Endothelial cell of umbilical vein (primary cell): ENCODE results near the gene EPB41L1. TPM values are rescaled to one million over a fixed set of nuclear protein-coding genes. Genes with fewer than 3 reads are reported as not detected.

Experiments used
- BruUV-seq: library from RNA; stranded (reverse); fragments of 400-500 nt; replicated peaks from 2 replicates; lab custom pipeline; 2021; lab: Mats Ljungman, UMichigan
- CTCF ChIA-PET: fragments of 300-600, 350-600 bp; sonication (Branson Sonifier 250); formaldehyde crosslinking; loops from one replicate; lab custom pipeline; 2021; ENCODE audit warnings: antibody characterized with exemption, inconsistent platforms; lab: Charles Lee
- POLR2A ChIA-PET: fragments of 300-600, 350-600 bp; sonication (Branson Sonifier 250); formaldehyde crosslinking; loops from one replicate; lab custom pipeline; 2021; ENCODE audit warnings: antibody characterized with exemption, inconsistent platforms; lab: Charles Lee
- DNase-seq: peaks from one replicate; pipeline ENCODE4 v3.0.0-alpha.2; 2011; ENCODE audit warnings: low read depth, low spot score
- FAIRE-seq: peaks from 2 replicates; lab custom pipeline; 2011; peaks lifted over from hg19 to GRCh38; lab: Jason Lieb, UNC
- H2AFZ ChIP-seq: 2 replicates; pipeline ENCODE4 v1.6.0; 2012; ENCODE audit warnings: low read depth, low read length, control low read depth, inconsistent platforms
- H3K27ac ChIP-seq: 2 replicates; pipeline ENCODE4 v1.5.1; 2011; ENCODE audit warnings: low read depth, mild to moderate bottlenecking, control low read depth, low read length, moderate library complexity; ENCODE audit not compliant: insufficient read depth
- H3K27me3 ChIP-seq, 2 experiments: 2 replicates each; pipeline versions ENCODE4 v1.6.0 to v1.6.1; 2011; ENCODE audit warnings: low read length in 2 of 2, mixed read lengths in 1 of 2; ENCODE audit not compliant: control insufficient read depth in 2 of 2, insufficient read depth in 2 of 2
- H3K36me3 ChIP-seq, 2 experiments: 2 replicates in 1 of 2; 3 replicates in 1 of 2; pipeline ENCODE4 v1.5.1; 2011; ENCODE audit warnings: low read length in 2 of 2, mild to moderate bottlenecking in 1 of 2, moderate library complexity in 1 of 2; ENCODE audit not compliant: control insufficient read depth in 2 of 2, insufficient read depth in 2 of 2; ENCODE audit errors: extremely low read depth in 1 of 2
- H3K4me1 ChIP-seq: 3 replicates; pipeline ENCODE4 v1.5.1; 2011; ENCODE audit warnings: mild to moderate bottlenecking, low read length; ENCODE audit not compliant: control insufficient read depth, insufficient read depth; ENCODE audit errors: extremely low read depth
- H3K4me2 ChIP-seq: 2 replicates; pipeline ENCODE4 v1.6.1; 2011; ENCODE audit warnings: low read length, control low read depth, mixed read lengths; ENCODE audit not compliant: insufficient read depth
- H3K4me3 ChIP-seq, 3 experiments: fragments of 200-600 bp in 1 of 3; sonication (generic), shearing (Covaris generic) in 1 of 3; replicated peaks in 1 of 3; 2 replicates each; pipeline ENCODE4 v1.5.1; 2011 to 2016; ENCODE audit warnings: control low read depth in 3 of 3, low read length in 3 of 3, mild to moderate bottlenecking in 2 of 3, inconsistent platforms in 1 of 3, low read depth in 1 of 3, moderate library complexity in 1 of 3; ENCODE audit not compliant: insufficient read depth in 1 of 3
- H3K79me2 ChIP-seq: 2 replicates; pipeline ENCODE4 v1.6.0; 2012; ENCODE audit warnings: low read length, inconsistent platforms; ENCODE audit not compliant: control insufficient read depth, insufficient read depth
- H3K9ac ChIP-seq: replicated peaks from 2 replicates; pipeline ENCODE3; 2011; ENCODE audit warnings: low read length, control low read depth; ENCODE audit not compliant: insufficient read depth; ENCODE audit errors: extremely low read depth
- H3K9me1 ChIP-seq: replicated peaks from 3 replicates; pipeline ENCODE4 v1.6.0; 2011; ENCODE audit warnings: mild to moderate bottlenecking, low read length; ENCODE audit not compliant: control insufficient read depth, insufficient read depth; ENCODE audit errors: extremely low read depth
- H3K9me3 ChIP-seq: replicated peaks from 2 replicates; pipeline ENCODE4 v1.5.1; 2012; ENCODE audit warnings: low read length, inconsistent platforms; ENCODE audit not compliant: control insufficient read depth, insufficient read depth
- H4K20me1 ChIP-seq: replicated peaks from 2 replicates; pipeline ENCODE3; 2011; ENCODE audit warnings: mild to moderate bottlenecking, low read length; ENCODE audit not compliant: control insufficient read depth, insufficient read depth; ENCODE audit errors: extremely low read depth
- EZH2 ChIP-seq: IDR thresholded peaks from 2 replicates; pipeline ENCODE4 v1.6.1; 2012; ENCODE audit warnings: borderline replicate concordance, low read depth, mild to moderate bottlenecking, moderate library complexity, low read length, inconsistent platforms; ENCODE audit not compliant: severe bottlenecking
- FOS ChIP-seq: IDR thresholded peaks from 2 replicates; pipeline ENCODE4 v1.6.1; 2011; ENCODE audit warnings: mild to moderate bottlenecking, low read length, moderate library complexity, borderline replicate concordance; ENCODE audit not compliant: insufficient read depth
- GATA2 ChIP-seq: IDR thresholded peaks from 2 replicates; pipeline ENCODE4 v1.7.0; 2011; ENCODE audit warnings: low read depth, mild to moderate bottlenecking, moderate library complexity, mixed read lengths, low read length; ENCODE audit not compliant: insufficient read length, insufficient read depth
- JUN ChIP-seq: IDR thresholded peaks from 2 replicates; pipeline ENCODE4 v1.6.1; 2011; ENCODE audit warnings: borderline replicate concordance, low read depth; ENCODE audit not compliant: insufficient read length, insufficient read depth
- MYC ChIP-seq: IDR thresholded peaks from one replicate; pipeline ENCODE4 v1.6.1; 2011; ENCODE audit warnings: mild to moderate bottlenecking, low read depth, low read length
- POLR2A ChIP-seq: IDR thresholded peaks from 2 replicates; pipeline ENCODE4 v1.6.1; 2012; ENCODE audit warnings: low read depth, mild to moderate bottlenecking, control low read depth, low read length
- POLR2AphosphoS5 ChIP-seq: IDR thresholded peaks from 2 replicates; pipeline ENCODE4 v1.6.1; 2012; ENCODE audit warnings: low read depth, mild to moderate bottlenecking, control low read depth, low read length, moderate library complexity; ENCODE audit not compliant: insufficient read depth
- dilution Hi-C: fragments of 300-500 bp; cut with MboI; formaldehyde crosslinking; loops from one replicate; pipeline ENCODE4 v1.15.0; 2019; ENCODE audit warnings: low sequenced_read_pairs; ENCODE audit not compliant: extremely low pct_ligation_motif_present
- intact Hi-C: fragments of 100-400 bp; cut with micrococcal nuclease; formaldehyde crosslinking; loops from one replicate; pipeline ENCODE4 v1.10.0; 2022
- polyA plus RNA-seq, 4 experiments: library from polyadenylated mRNA; depleted of rRNA in 3 of 4; stranded (reverse) in 3 of 4; unstranded in 1 of 4; fragments of >200 nt; gene quantifications; 2 replicates each; pipeline versions ENCODE4 v1.2.1 to v1.2.3, GENCODE V29; 2011 to 2012; ENCODE audit warnings: missing spikeins in 1 of 4
- total RNA-seq: library from RNA; stranded (reverse); gene quantifications from 2 replicates; pipeline ENCODE4 v1.2.3, GENCODE V29; 2021
- TF ChIP-seq, protein P1 (sequence below), 2 donors: IDR thresholded peaks; 1 replicate in 1 of 2; 2 replicates in 1 of 2; pipeline ENCODE4 v1.5.1; 2011; ENCODE audit warnings: low read length in 2 of 2, mild to moderate bottlenecking in 2 of 2, moderate library complexity in 2 of 2, control low read depth in 1 of 2, inconsistent platforms in 1 of 2, low read depth in 1 of 2; ENCODE audit not compliant: insufficient read depth in 1 of 2; ENCODE audit errors: extremely low read depth in 1 of 2
- TF ChIP-seq, protein P2 (sequence below): IDR thresholded peaks from 2 replicates; pipeline ENCODE4 v1.6.1; 2011; ENCODE audit not compliant: insufficient read depth, insufficient read length

The EPB41L1 gene
- total and polyA plus RNA-seq, 2 donors (not counting 3 experiments of a cell fraction or from before 2014, with no cell fraction given), result 6.1 to 12.2 TPM

DNA sequence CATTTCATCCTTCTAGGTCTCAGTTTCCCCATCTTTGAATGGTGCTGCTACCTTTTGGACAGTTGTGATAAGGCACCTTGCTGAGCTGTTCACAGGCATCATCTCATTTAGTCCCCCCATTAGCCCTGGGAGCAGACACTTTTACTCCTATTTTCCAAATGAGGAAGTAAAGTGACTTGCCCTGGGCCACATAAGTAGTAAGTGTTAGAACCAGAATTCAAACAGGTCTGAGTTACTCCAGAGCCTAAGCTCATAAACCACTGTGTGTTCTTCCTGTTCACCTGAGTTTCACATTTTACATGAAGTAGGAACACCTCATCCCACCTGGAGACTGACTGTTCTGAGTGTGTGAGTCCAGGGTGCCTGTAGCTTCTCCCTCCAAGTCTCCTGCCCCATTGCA lies 43.5 kb upstream of the EPB41L1 start:
- H3K27me3 ChIP-seq, result no peaks in the 10 kb centered on the region
- H3K9ac ChIP-seq, result no peak overlapping the region
- TF ChIP-seq JUN (no peak), EZH2 (no peak), POLR2A (no peak), FOS (no peak), MYC (no peak), GATA2 (no peak), POLR2AphosphoS5 (no peak)
- TF ChIP-seq, protein P1, sequence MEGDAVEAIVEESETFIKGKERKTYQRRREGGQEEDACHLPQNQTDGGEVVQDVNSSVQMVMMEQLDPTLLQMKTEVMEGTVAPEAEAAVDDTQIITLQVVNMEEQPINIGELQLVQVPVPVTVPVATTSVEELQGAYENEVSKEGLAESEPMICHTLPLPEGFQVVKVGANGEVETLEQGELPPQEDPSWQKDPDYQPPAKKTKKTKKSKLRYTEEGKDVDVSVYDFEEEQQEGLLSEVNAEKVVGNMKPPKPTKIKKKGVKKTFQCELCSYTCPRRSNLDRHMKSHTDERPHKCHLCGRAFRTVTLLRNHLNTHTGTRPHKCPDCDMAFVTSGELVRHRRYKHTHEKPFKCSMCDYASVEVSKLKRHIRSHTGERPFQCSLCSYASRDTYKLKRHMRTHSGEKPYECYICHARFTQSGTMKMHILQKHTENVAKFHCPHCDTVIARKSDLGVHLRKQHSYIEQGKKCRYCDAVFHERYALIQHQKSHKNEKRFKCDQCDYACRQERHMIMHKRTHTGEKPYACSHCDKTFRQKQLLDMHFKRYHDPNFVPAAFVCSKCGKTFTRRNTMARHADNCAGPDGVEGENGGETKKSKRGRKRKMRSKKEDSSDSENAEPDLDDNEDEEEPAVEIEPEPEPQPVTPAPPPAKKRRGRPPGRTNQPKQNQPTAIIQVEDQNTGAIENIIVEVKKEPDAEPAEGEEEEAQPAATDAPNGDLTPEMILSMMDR (IDR thresholded peaks at IDR 0.05; ENCODE audit: extremely low read depth in 1 of 2, insufficient read depth in 1 of 2, low read depth in 1 of 2, low read length in 2 of 2), result no peak
- TF ChIP-seq, protein P2, sequence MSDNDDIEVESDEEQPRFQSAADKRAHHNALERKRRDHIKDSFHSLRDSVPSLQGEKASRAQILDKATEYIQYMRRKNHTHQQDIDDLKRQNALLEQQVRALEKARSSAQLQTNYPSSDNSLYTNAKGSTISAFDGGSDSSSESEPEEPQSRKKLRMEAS, result no peak
- H3K9me3 ChIP-seq, result no peaks in the 10 kb centered on the region
- FAIRE-seq (no peak), DNase-seq (no peak)
- H3K36me3 ChIP-seq, result no peaks in the 10 kb centered on the region
- no peaks in the 10 kb centered on the region for H3K9me1 ChIP-seq
- ChIA-PET POLR2A (no interaction called here), CTCF (interaction anchor here (0.8 to 3.3 kb wide), 3 partner anchors 27 to 118 kb away, joined by 4 to 13 read pairs (median 8); no protein-coding TSS in a partner anchor)
- no peaks in the 10 kb centered on the region for H3K4me1 ChIP-seq
- no peak overlapping the region for H2AFZ ChIP-seq
- no TSS peak for BruUV-seq
- no peak overlapping the region for H3K4me3 ChIP-seq
- H3K27ac ChIP-seq, result no peak overlapping the region
- H3K4me2 ChIP-seq, result no peak overlapping the region
- H3K79me2 ChIP-seq, result no peaks in the 10 kb centered on the region
- dilution Hi-C loops, result no loop called here
- intact Hi-C loops, result no loop called here
- no peaks in the 10 kb centered on the region for H4K20me1 ChIP-seq
